ENCODE data around the gene TPGS1. TPM values are rescaled to one million over a fixed set of nuclear protein-coding genes. Genes with fewer than 3 reads are reported as not detected.

The TPGS1 gene
- polyA plus RNA-seq, 4 donors: 17.4 to 38.4 (median 25.2) TPM

- H3K4me1 ChIP-seq (ENCODE audit: control insufficient read depth in 3 of 3, insufficient read depth in 2 of 3, low read depth in 1 of 3, low read length in 2 of 3): peaks cover 2 to 18% (median 8%) of the 10 kb centered on the region in 3 donors
Measured at GRCh38 chr19:535017-535835, 27.9 kb downstream of the TPGS1 start.

GRCh38 chr19:536031-536880 lies 29.0 kb downstream of the TPGS1 start:
- no peak for FAIRE-seq
- Histone ChIP-seq H3K36me3 (ENCODE audit: control insufficient read depth in 3 of 3, insufficient read depth in 2 of 3, low read depth in 1 of 3, low read length in 3 of 3) (peaks cover 2 to 70% (median 10%) of the 10 kb centered on the region in 3 donors), H3K9me3 (ENCODE audit: control insufficient read depth in 2 of 2, insufficient read depth in 1 of 2, low read depth in 1 of 2, low read length in 1 of 2) (no peaks in the 10 kb centered on the region), H3K27ac (ENCODE audit: low read depth in 1 of 3, low read length in 2 of 3) (no peak overlapping the region), H3K4me3 (ENCODE audit: low read depth in 1 of 3, low read length in 3 of 3) (no peak overlapping the region), H3K4me1 (ENCODE audit: control insufficient read depth in 3 of 3, insufficient read depth in 2 of 3, low read depth in 1 of 3, low read length in 2 of 3) (peaks cover 2 to 12% (median 8%) of the 10 kb centered on the region in 3 donors), H3K27me3 (ENCODE audit: control insufficient read depth in 3 of 3, insufficient read depth in 3 of 3, low read length in 3 of 3) (no peaks in the 10 kb centered on the region)
- no peak for DNase-seq
- 90 to 95% (median 90%) methylated on average over 48 to 55 of the region's 55 CpGs for WGBS, 3 donors

More at GRCh38 chr19:535017-535835, 27.9 kb downstream of the TPGS1 start:
- Histone ChIP-seq H3K27me3 (ENCODE audit: control insufficient read depth in 3 of 3, insufficient read depth in 3 of 3, low read length in 3 of 3) (no peaks in the 10 kb centered on the region), H3K4me3 (ENCODE audit: low read depth in 1 of 3, low read length in 3 of 3) (no peak overlapping the region), H3K9me3 (ENCODE audit: control insufficient read depth in 2 of 2, insufficient read depth in 1 of 2, low read depth in 1 of 2, low read length in 1 of 2) (no peaks in the 10 kb centered on the region), H3K36me3 (ENCODE audit: control insufficient read depth in 3 of 3, insufficient read depth in 2 of 3, low read depth in 1 of 3, low read length in 3 of 3) (peaks cover 2 to 63% (median 10%) of the 10 kb centered on the region in 3 donors), H3K27ac (ENCODE audit: low read depth in 1 of 3, low read length in 2 of 3) (no peak overlapping the region)
- FAIRE-seq: no peak
- 66 to 78% (median 67%) methylated on average over 16 of the region's 16 CpGs for WGBS, 3 donors
- no peak for DNase-seq

- DNase-seq: no peak
- Histone ChIP-seq H3K9me3 (ENCODE audit: control insufficient read depth in 2 of 2, insufficient read depth in 1 of 2, low read depth in 1 of 2, low read length in 1 of 2) (no peaks in the 10 kb centered on the region), H3K27me3 (ENCODE audit: control insufficient read depth in 3 of 3, insufficient read depth in 3 of 3, low read length in 3 of 3) (no peaks in the 10 kb centered on the region), H3K27ac (ENCODE audit: low read depth in 1 of 3, low read length in 2 of 3) (no peak overlapping the region), H3K4me3 (ENCODE audit: low read depth in 1 of 3, low read length in 3 of 3) (no peak overlapping the region), H3K4me1 (ENCODE audit: control insufficient read depth in 3 of 3, insufficient read depth in 2 of 3, low read depth in 1 of 3, low read length in 2 of 3) (peaks cover 2 to 12% (median 8%) of the 10 kb centered on the region in 3 donors), H3K36me3 (ENCODE audit: control insufficient read depth in 3 of 3, insufficient read depth in 2 of 3, low read depth in 1 of 3, low read length in 3 of 3) (peaks cover 2 to 77% (median 10%) of the 10 kb centered on the region in 3 donors)
- WGBS, 3 donors: 92 to 95% (median 94%) methylated on average over 24 to 26 of the region's 26 CpGs
- no peak for FAIRE-seq
Measured at GRCh38 chr19:536881-537404, 29.6 kb downstream of the TPGS1 start.

- H3K27me3 ChIP-seq (ENCODE audit: control insufficient read depth in 3 of 3, insufficient read depth in 3 of 3, low read length in 3 of 3): no peaks in the 10 kb centered on the region
- 91 to 94% (median 91%) methylated on average over 33 to 40 of the region's 40 CpGs for WGBS, 3 donors
- no peak overlapping the region for H3K4me3 ChIP-seq (ENCODE audit: low read depth in 1 of 3, low read length in 3 of 3)
- H3K36me3 ChIP-seq (ENCODE audit: control insufficient read depth in 3 of 3, insufficient read depth in 2 of 3, low read depth in 1 of 3, low read length in 3 of 3): peaks cover 2 to 82% (median 10%) of the 10 kb centered on the region in 3 donors
- H3K4me1 ChIP-seq (ENCODE audit: control insufficient read depth in 3 of 3, insufficient read depth in 2 of 3, low read depth in 1 of 3, low read length in 2 of 3): peaks cover 0 to 5% (median 1%) of the 10 kb centered on the region in 3 donors
- no peak for DNase-seq
- no peak for FAIRE-seq
- no peak overlapping the region for H3K27ac ChIP-seq (ENCODE audit: low read depth in 1 of 3, low read length in 2 of 3)
- H3K9me3 ChIP-seq (ENCODE audit: control insufficient read depth in 2 of 2, insufficient read depth in 1 of 2, low read depth in 1 of 2, low read length in 1 of 2): no peaks in the 10 kb centered on the region
Measured at GRCh38 chr19:538641-539428, 31.5 kb downstream of the TPGS1 start.

- no peak overlapping the region for H3K27ac ChIP-seq (ENCODE audit: low read depth in 1 of 3, low read length in 2 of 3)
- H3K36me3 ChIP-seq (ENCODE audit: control insufficient read depth in 3 of 3, insufficient read depth in 2 of 3, low read depth in 1 of 3, low read length in 3 of 3): peaks cover 2 to 76% (median 10%) of the 10 kb centered on the region in 3 donors
- 90 to 96% (median 94%) methylated on average over 30 of the region's 30 CpGs for WGBS, 3 donors
- no peaks in the 10 kb centered on the region for H3K4me1 ChIP-seq (ENCODE audit: control insufficient read depth in 3 of 3, insufficient read depth in 2 of 3, low read depth in 1 of 3, low read length in 2 of 3)
- no peak for DNase-seq
- FAIRE-seq: no peak
- H3K9me3 ChIP-seq (ENCODE audit: control insufficient read depth in 2 of 2, insufficient read depth in 1 of 2, low read depth in 1 of 2, low read length in 1 of 2): no peaks in the 10 kb centered on the region
- H3K27me3 ChIP-seq (ENCODE audit: control insufficient read depth in 3 of 3, insufficient read depth in 3 of 3, low read length in 3 of 3): no peaks in the 10 kb centered on the region
- H3K4me3 ChIP-seq (ENCODE audit: low read depth in 1 of 3, low read length in 3 of 3): no peak overlapping the region
Measured at GRCh38 chr19:539429-540030, 32.2 kb downstream of the TPGS1 start.

- H3K36me3 ChIP-seq (ENCODE audit: control insufficient read depth in 3 of 3, insufficient read depth in 2 of 3, low read depth in 1 of 3, low read length in 3 of 3): peaks cover 1 to 62% (median 10%) of the 10 kb centered on the region in 3 donors
- DNase-seq: no peak
- no peak for FAIRE-seq
Measured at GRCh38 chr19:540867-541637, 33.8 kb downstream of the TPGS1 start.

GRCh38 chr19:541699-542098 lies 34.4 kb downstream of the TPGS1 start:
- no peaks in the 10 kb centered on the region for H3K27me3 ChIP-seq (ENCODE audit: control insufficient read depth in 3 of 3, insufficient read depth in 3 of 3, low read length in 3 of 3)
- peaks cover 0 to 55% (median 6%) of the 10 kb centered on the region in 3 donors for H3K36me3 ChIP-seq (ENCODE audit: control insufficient read depth in 3 of 3, insufficient read depth in 2 of 3, low read depth in 1 of 3, low read length in 3 of 3)
- FAIRE-seq: no peak

More at GRCh38 chr19:540867-541637, 33.8 kb downstream of the TPGS1 start:
- no peak overlapping the region for H3K27ac ChIP-seq (ENCODE audit: low read depth in 1 of 3, low read length in 2 of 3)
- H3K9me3 ChIP-seq (ENCODE audit: control insufficient read depth in 2 of 2, insufficient read depth in 1 of 2, low read depth in 1 of 2, low read length in 1 of 2): no peaks in the 10 kb centered on the region
- no peak overlapping the region for H3K4me3 ChIP-seq (ENCODE audit: low read depth in 1 of 3, low read length in 3 of 3)
- no peaks in the 10 kb centered on the region for H3K4me1 ChIP-seq (ENCODE audit: control insufficient read depth in 3 of 3, insufficient read depth in 2 of 3, low read depth in 1 of 3, low read length in 2 of 3)
- 89 to 91% (median 90%) methylated on average over 49 to 51 of the region's 51 CpGs for WGBS, 3 donors
- H3K27me3 ChIP-seq (ENCODE audit: control insufficient read depth in 3 of 3, insufficient read depth in 3 of 3, low read length in 3 of 3): no peaks in the 10 kb centered on the region

More at GRCh38 chr19:541699-542098, 34.4 kb downstream of the TPGS1 start:
- DNase-seq: no peak
- Histone ChIP-seq H3K27ac (ENCODE audit: low read depth in 1 of 3, low read length in 2 of 3) (no peak overlapping the region), H3K9me3 (ENCODE audit: control insufficient read depth in 2 of 2, insufficient read depth in 1 of 2, low read depth in 1 of 2, low read length in 1 of 2) (no peaks in the 10 kb centered on the region), H3K4me3 (ENCODE audit: low read depth in 1 of 3, low read length in 3 of 3) (no peak overlapping the region), H3K4me1 (ENCODE audit: control insufficient read depth in 3 of 3, insufficient read depth in 2 of 3, low read depth in 1 of 3, low read length in 2 of 3) (no peaks in the 10 kb centered on the region)
- WGBS, 3 donors: 91 to 94% (median 93%) methylated on average over 26 of the region's 26 CpGs

Measured in small intestine (tissue), 7 donors.